Hepatocyte (in vitro differentiated cells): ENCODE measurements around the gene ASXL1.
"Not testable (repeated sequence)": the region's sequence is repeated elsewhere in the genome, so short reads cannot be mapped to it uniquely, and the experiment has no call there.

Experiments
- CTCF ChIP-seq: fragments of 200-600 bp; sonication (generic); IDR thresholded peaks from 2 replicates; pipeline ENCODE4 v1.5.1; 2016; ENCODE audit warnings: antibody characterized with exemption, mild to moderate bottlenecking; ENCODE audit not compliant: poor library complexity
- EZH2 ChIP-seq: fragments of 200-600 bp; sonication (generic); IDR thresholded peaks from 2 replicates; pipeline ENCODE4 v1.6.1; 2016; ENCODE audit warnings: antibody characterized with exemption, mild to moderate bottlenecking, borderline replicate concordance
- EZH2phosphoT487 ChIP-seq: fragments of 200-600 bp; sonication (generic); IDR thresholded peaks from one replicate; pipeline ENCODE4 v1.6.1; 2018; ENCODE audit warnings: antibody characterized with exemption, mild to moderate bottlenecking, low read depth, moderate library complexity; ENCODE audit not compliant: unreplicated experiment, severe bottlenecking

GRCh38 chr20:32407131-32407750, 49.1 kb downstream of the ASXL1 start:
- TF ChIP-seq CTCF, EZH2phosphoT487, EZH2: not testable (repeated sequence)
